HUES6 (cell line): ENCODE measurements around the gene HCN2.

Experiments used
- H3K27ac ChIP-seq: 2 replicates; pipeline ENCODE4 v1.7.0; 2013; ENCODE audit warnings: low read depth, mild to moderate bottlenecking, low read length, inconsistent platforms
- H3K27me3 ChIP-seq: 2 replicates; pipeline ENCODE4 v1.6.1; 2013; ENCODE audit warnings: low read length; ENCODE audit not compliant: control insufficient read depth, insufficient read depth
- H3K36me3 ChIP-seq: 2 replicates; pipeline ENCODE4 v1.6.1; 2013; ENCODE audit warnings: low read length; ENCODE audit not compliant: control insufficient read depth, insufficient read depth
- H3K4me1 ChIP-seq: 2 replicates; pipeline ENCODE4 v1.6.1; 2013; ENCODE audit warnings: low read length; ENCODE audit not compliant: control insufficient read depth, insufficient read depth
- H3K4me3 ChIP-seq: 2 replicates; pipeline ENCODE4 v1.5.1; 2013; ENCODE audit warnings: low read depth, low read length
- H3K9ac ChIP-seq: one replicate; pipeline ENCODE4 v1.6.1; 2013; ENCODE audit warnings: mild to moderate bottlenecking, low read length
- H3K9me3 ChIP-seq: 2 replicates; pipeline ENCODE4 v1.6.1; 2013; ENCODE audit warnings: low read depth, low read length; ENCODE audit not compliant: control insufficient read depth, insufficient read depth

Gene HCN2

GRCh38 chr19:645912-646778 is 56.5 kb downstream of the HCN2 start:
- Histone ChIP-seq H3K27me3 (no peaks in the 10 kb centered on the region), H3K4me1 (no peaks in the 10 kb centered on the region), H3K27ac (no peak overlapping the region), H3K9me3 (no peaks in the 10 kb centered on the region), H3K4me3 (no peak overlapping the region), H3K36me3 (peaks cover 56% of the 10 kb centered on the region), H3K9ac (no peak overlapping the region)

GRCh38 chr19:646779-647565 is 57.3 kb downstream of the HCN2 start:
- no peaks in the 10 kb centered on the region for H3K9me3 ChIP-seq

GRCh38 chr19:647566-648284 is 58.0 kb downstream of the HCN2 start:
- H3K4me1 ChIP-seq, result no peaks in the 10 kb centered on the region
- no peak overlapping the region for H3K9ac ChIP-seq
- no peaks in the 10 kb centered on the region for H3K27me3 ChIP-seq
- no peak overlapping the region for H3K27ac ChIP-seq
- H3K4me3 ChIP-seq, result no peak overlapping the region
- H3K9me3 ChIP-seq, result no peaks in the 10 kb centered on the region
- H3K36me3 ChIP-seq, result peaks cover 71% of the 10 kb centered on the region

More at GRCh38 chr19:646779-647565, 57.3 kb downstream of the HCN2 start:
- no peak overlapping the region for H3K27ac ChIP-seq
- H3K36me3 ChIP-seq, result peaks cover 64% of the 10 kb centered on the region
- no peaks in the 10 kb centered on the region for H3K4me1 ChIP-seq
- no peaks in the 10 kb centered on the region for H3K27me3 ChIP-seq
- no peak overlapping the region for H3K4me3 ChIP-seq
- H3K9ac ChIP-seq, result no peak overlapping the region

- Histone ChIP-seq H3K9ac (no peak overlapping the region), H3K9me3 (no peaks in the 10 kb centered on the region), H3K27ac (no peak overlapping the region), H3K4me3 (no peak overlapping the region), H3K4me1 (no peaks in the 10 kb centered on the region), H3K36me3 (peaks cover 77% of the 10 kb centered on the region), H3K27me3 (no peaks in the 10 kb centered on the region)
These were observed 58.6 kb downstream of the HCN2 start for GRCh38 chr19:648305-648704.

- peaks cover 82% of the 10 kb centered on the region for H3K36me3 ChIP-seq
These were observed 59.5 kb downstream of the HCN2 start for GRCh38 chr19:648904-649801.

GRCh38 chr19:650121-650520 is 60.4 kb downstream of the HCN2 start:
- H3K36me3 ChIP-seq, result peaks cover 81% of the 10 kb centered on the region
- no peak overlapping the region for H3K9ac ChIP-seq

More at GRCh38 chr19:648904-649801, 59.5 kb downstream of the HCN2 start:
- H3K27ac ChIP-seq, result no peak overlapping the region
- H3K4me1 ChIP-seq, result no peaks in the 10 kb centered on the region
- no peak overlapping the region for H3K9ac ChIP-seq
- H3K4me3 ChIP-seq, result no peak overlapping the region
- no peaks in the 10 kb centered on the region for H3K9me3 ChIP-seq
- H3K27me3 ChIP-seq, result no peaks in the 10 kb centered on the region

GRCh38 chr19:651114-651818 is 61.6 kb downstream of the HCN2 start:
- Histone ChIP-seq H3K4me3 (no peak overlapping the region), H3K27ac (no peak overlapping the region), H3K27me3 (no peaks in the 10 kb centered on the region), H3K36me3 (peaks cover 78% of the 10 kb centered on the region), H3K4me1 (no peaks in the 10 kb centered on the region), H3K9ac (no peak overlapping the region), H3K9me3 (no peaks in the 10 kb centered on the region)

More at GRCh38 chr19:650121-650520, 60.4 kb downstream of the HCN2 start:
- Histone ChIP-seq H3K4me1 (no peaks in the 10 kb centered on the region), H3K9me3 (no peaks in the 10 kb centered on the region), H3K27me3 (no peaks in the 10 kb centered on the region), H3K27ac (no peak overlapping the region), H3K4me3 (no peak overlapping the region)

GRCh38 chr19:651991-652390 is 62.3 kb downstream of the HCN2 start:
- Histone ChIP-seq H3K27me3 (no peaks in the 10 kb centered on the region), H3K4me3 (no peak overlapping the region), H3K36me3 (peaks cover 73% of the 10 kb centered on the region), H3K27ac (no peak overlapping the region), H3K4me1 (no peaks in the 10 kb centered on the region), H3K9me3 (no peaks in the 10 kb centered on the region), H3K9ac (no peak overlapping the region)

- H3K9me3 ChIP-seq, result no peaks in the 10 kb centered on the region
- H3K27me3 ChIP-seq, result no peaks in the 10 kb centered on the region
- no peaks in the 10 kb centered on the region for H3K4me1 ChIP-seq
- H3K36me3 ChIP-seq, result peaks cover 73% of the 10 kb centered on the region
- no peak overlapping the region for H3K9ac ChIP-seq
- H3K27ac ChIP-seq, result peak overlapping the region; percentile 26; the same call in 1 of the 2 replicates
- no peak overlapping the region for H3K4me3 ChIP-seq
These were observed 63.0 kb downstream of the HCN2 start for GRCh38 chr19:652467-653389.
